T1000 (cell line): Measurements from ENCODE around the gene OXTR.
"Not testable (repeated sequence)": the region's sequence is repeated elsewhere in the genome, so short reads cannot be mapped to it uniquely, and the experiment has no call there.

Source experiments
- DNase-seq: peaks from one replicate; lab custom pipeline; 2025; ENCODE audit warnings: mixed read lengths; lab: John Stamatoyannopoulos, UW

Gene OXTR

GRCh38 chr3:8741581-8742261 lies 27.7 kb downstream of the OXTR start:
- DNase-seq = peak; percentile 65

DNA sequence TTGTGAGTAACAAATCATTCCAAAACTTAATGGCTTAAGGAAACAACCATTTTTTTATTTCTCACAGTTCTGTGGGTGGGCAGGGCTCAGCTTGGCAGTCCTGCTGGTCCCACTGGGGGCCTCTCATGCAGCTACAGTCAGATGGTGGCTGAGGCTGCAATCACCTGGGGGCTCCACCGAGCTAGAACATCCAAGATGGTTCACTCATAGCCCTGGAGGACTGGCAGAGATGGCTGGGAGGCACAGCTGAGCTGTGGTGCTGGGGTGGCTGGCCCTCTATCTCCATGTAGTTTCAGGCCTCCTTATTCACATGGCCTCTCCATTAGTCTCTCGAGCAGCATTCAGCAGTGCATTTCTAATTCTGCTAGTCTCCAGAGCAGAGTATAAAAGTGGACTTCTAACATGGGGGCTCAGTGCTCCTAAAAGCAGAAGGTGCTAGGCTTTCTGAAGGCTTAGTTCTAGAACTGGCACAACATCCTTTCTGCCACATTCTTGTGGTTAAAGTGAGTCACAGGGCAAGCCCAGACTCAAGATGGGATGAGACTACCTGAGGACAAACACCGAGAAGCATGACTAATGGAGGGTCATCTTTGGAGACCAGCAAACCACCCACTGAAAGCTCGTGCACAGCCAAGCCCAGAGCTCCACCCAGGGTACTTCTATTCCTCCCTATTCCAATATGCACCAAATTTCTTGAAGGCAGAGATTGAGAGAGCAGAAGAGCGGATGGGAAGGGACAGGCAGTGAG lies 29.5 kb downstream of the OXTR start:
- DNase-seq = peak; percentile 65

GRCh38 chr3:8738639-8739038 lies 30.8 kb downstream of the OXTR start:
- DNase-seq = no peak

DNA sequence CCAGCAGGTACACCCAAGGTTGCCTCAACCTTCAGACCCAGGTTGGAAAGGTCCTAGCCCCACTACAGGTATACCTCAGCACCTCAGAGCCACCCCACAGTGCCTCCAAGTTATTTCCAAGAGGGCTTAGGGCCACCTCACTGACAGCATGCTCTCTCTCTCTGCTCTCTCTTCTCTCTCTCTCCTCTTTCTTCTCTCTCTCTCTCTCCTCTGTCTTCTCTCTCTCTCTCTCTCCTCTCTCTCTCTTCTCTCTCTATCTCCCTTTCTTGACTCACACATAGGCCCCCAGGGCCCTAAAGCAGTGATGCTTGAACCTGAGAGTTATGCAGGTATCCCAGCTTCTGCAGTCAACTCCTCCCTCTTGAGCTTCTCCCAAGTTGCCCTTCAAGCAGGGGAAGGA lies 31.6 kb downstream of the OXTR start:
- DNase-seq = no peak

DNA sequence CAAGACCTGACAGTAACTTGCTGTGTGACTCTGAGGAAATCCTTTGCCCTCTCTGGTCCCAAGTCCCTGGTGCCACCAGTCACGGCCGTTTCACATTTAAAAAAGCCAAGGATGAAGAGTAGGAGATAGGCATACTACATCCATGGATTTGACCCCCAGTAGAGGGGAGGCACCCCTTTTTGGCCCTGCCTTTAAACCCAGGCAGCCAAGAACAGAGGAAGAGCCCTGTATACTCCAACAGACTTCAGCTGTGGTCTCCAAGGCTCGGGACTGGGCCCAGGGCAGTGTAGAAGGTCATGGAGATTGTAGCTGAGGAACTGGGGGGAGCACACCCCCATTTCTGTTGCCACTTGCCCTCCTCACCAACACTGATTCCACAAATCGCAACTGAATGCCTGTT lies 32.1 kb downstream of the OXTR start:
- no peak for DNase-seq

DNA sequence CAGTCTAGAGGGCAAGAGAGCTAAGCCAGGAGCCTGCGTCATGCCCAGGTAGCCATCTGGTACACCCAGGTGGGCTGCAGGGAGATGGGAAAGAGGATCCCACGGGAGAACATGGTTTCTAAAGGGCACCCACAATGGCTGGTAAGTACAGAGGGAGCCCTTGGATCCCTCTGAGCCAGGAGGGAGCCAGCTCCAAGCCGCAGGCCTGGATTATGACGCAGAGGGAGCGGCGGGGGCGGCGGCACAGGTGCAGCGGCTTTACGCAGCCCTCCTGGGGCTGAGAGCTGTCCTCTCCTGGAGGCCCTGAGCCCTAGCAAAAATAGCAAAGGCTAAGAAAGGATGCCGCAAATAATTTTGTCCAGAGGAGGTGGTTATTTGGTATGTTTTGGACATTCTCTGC lies 33.0 kb downstream of the OXTR start:
- DNase-seq = no peak

DNA sequence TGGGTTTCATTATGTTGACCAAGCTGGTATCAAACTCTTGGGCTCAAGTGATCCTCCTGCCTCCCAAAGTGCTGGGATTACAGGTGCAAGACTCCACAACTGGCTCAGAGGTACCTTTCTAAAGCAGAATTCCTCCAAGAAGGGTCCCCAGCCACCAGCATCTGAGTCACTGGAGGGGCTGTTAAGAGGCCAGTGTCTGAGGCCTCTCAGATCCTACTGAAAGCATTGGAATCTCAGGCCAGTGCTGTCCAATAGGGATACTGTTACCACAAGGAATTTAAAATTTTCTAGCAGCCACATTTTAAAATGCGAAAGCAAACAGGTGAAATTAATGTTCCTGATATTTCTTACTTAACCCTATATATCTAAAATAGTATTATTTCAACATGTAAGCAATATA lies 34.5 kb downstream of the OXTR start:
- DNase-seq = no peak

DNA sequence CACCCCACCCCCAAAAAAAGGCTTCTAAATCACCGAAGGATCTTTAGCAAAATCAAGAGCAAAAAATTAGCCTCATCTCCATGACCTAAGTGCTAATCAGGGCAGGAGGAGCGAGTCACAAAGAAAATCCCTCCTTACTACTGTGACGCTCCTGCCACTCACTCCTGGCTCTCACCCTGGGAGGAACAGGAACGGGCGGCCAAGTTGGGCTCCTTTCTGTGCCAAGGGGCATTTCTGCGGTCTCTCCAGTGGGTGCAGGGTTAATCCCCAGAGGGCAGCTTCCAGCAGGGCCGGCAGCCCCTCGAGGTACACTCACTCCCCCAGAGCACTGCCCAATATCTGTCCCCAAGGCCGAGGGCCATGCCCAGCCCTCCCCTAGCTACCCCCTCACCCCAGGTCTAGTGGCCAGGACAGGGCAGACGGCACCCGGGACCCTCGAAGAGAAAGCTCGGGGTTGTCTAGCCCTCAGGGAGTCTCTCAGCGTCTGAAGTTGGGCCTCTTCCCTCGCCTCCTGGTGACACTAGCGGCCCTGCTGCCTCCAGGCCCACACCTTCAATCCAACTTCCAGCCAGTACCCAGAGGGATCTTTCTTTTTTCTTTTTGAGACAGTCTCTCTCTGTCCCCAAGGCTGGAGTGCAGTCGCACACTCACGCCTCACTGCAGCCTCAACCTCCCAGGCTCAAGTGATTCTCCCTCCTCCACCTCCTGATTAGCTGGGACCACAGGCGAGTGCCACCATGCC lies 35.1 kb downstream of the OXTR start:
- DNase-seq = no peak

- no peak for DNase-seq
Measured at GRCh38 chr3:8733332-8734094, 35.9 kb downstream of the OXTR start, which contains the start of gene CAV3. CAV3 (plus strand) TSS chr3:8733802; CDS start chr3:8733877, 75 bp downstream.

GRCh38 chr3:8732413-8732812 lies 37.0 kb downstream of the OXTR start:
- DNase-seq = no peak

GRCh38 chr3:8730656-8731055 lies 38.8 kb downstream of the OXTR start:
- DNase-seq = no peak

DNA sequence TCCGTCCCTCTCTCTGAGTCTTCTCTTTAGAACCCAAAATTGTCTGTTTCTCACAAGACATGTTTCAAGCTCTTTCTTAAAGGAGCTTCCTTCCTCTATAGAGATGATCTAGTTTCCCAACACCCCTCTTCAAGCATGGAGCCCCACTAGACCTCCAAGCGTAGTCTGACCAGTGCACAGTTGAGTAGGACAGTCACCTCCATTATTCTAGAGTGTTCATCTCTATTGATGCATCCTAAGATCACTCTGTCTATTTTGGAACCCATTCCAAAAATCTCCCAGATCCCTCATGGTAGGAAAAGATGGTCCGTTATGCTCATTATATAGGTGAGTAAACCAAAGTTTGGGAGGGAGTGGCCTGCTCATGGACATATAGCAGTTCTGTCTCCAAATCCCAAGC lies 39.9 kb downstream of the OXTR start:
- no peak for DNase-seq

DNA sequence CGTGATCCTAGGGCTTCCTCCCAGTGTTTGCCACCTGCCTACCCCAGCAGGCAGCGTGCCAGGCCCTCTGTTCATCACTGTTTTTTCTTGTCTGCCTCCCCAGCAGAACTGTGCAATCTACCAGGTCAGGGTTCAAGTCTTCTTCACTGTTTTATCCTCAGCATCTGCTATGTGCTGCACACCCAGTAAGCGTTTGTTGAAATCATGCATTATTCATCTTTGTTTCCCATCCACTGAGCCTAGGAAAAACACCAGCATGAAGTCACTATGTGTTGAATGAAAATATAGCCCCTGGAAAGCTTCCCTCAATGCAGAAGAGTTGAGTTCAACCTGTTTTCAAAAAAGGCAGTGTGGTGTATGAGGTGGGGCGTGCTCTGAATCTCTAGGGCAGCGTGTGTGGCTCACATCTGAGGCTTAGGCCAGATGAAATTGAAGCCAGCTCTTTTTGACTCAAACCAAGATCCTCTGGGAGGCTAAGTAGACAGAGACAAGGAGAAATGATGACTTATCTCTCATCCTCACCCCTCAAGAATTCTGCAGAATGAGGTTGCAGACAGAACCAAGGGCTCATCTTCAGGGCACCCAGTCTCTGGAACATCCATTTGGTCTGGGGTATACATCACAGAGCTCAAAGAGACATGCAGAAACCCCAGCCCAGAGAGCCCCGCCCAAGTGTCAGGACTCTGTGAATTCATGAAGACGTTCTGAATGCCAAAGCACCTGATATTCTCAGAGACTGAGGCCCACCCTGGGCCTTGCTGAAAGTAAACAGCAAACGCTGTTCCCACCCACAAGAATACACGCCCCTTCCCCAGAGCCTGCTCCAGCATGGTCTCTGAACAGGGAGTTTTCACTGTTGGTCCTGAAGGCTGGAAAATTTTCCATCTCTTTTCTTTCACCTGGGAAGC lies 41.6 kb downstream of the OXTR start:
- DNase-seq = no peak

DNA sequence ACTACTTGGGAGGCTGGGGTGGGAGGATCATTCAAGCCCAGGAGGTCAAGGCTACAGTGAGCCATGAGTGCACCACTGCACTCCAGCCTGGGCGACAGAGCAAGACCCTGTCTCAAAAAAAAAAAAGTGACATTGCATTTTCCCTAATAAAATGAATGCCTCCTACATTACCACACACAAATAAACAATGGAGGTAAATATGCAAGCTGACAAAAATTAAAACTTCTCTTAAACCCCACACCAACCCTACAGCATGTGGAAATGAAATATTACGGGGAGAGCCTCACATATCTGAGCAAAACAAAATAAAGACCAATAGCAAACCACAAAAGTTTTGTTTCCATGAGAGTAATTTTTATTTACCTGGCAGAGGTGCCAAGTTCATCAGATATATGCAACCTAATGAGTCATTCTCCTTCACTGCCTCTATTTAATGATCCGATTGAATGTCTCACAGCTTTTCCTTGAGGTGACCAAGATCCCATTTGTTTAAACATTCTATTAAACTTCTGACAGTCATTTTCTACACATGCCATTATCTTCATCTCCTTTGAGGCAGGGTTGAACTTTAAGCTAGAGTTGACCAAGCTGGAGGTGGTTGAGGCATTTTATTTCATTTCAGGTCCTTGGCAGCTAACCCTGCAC lies 45.2 kb downstream of the OXTR start:
- DNase-seq = no peak

- DNase-seq = no peak
Measured at GRCh38 chr3:8723612-8724011, 45.8 kb downstream of the OXTR start.

DNA sequence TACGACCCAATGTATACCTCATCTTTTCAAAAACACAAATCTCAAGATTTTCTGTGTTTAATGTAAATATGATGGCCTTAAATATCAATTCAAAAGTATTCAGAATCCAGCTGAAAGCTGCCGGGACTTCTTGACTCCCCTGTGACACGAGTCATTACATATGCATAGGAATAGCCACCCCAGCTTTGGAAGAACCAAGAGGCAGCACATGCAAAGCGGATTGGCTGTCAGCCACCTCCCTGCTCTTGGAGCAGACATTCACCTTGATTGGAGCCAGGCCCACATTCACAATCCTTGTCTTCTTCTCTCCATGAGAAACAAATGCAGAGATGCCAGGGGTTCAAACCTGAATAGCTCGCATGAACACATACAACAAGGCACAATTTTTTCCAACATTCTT lies 46.6 kb downstream of the OXTR start:
- DNase-seq = no peak

- not testable (repeated sequence) for DNase-seq
Measured at GRCh38 chr3:8715757-8716156, 53.7 kb downstream of the OXTR start.

DNA sequence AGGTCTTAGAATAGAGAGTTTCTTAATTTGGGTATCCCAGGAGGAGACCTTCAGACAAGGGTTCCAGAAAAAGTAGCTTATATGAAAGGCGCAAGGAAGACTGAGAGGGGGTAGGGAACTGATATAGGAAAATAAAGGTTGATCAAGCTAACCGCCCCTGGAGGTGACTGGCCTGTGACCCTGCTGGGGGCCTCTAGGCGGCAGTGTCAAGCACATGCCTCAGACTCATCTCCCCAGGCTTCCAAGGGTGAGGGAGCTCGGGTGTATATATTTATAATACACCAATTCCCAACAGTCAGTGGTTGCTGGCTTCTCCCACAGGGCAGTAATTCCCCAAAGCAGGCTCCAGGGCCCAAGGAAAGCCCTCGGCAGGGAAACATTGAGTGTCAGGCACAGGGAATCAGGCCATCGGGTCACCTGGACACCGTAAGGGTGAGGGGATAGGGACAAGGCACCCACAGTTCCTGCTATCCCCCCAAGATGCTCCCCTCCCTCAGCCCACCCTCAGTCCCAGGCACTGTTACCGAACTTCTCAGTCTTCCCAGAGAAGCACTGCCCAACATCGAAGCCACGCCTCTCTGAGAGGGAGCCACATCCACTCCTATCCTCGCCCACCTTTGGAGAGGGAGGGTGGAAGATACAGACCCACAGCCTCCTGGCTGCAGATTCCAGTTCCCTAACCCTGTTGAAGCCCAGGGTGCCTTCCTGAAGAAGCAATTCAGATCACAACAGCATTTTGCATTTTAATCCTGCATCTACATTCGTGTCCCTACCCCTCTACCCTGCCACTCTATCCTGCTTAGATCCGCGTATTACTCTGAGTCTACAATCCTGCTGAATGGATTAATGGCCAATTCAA lies 55.3 kb downstream of the OXTR start:
- DNase-seq = no peak

- no peak for DNase-seq
Measured at GRCh38 chr3:8712908-8713255, 56.5 kb downstream of the OXTR start.
